Epithelial cell of proximal tubule (primary cell): ENCODE measurements around the gene RUFY4. TPM values are rescaled to one million over a fixed set of nuclear protein-coding genes. Genes with fewer than 3 reads are reported as not detected.
A peak's percentile ranks its signal among the peaks of the same experiment; 100 is the strongest.
"Not testable (repeated sequence)": the region's sequence is repeated elsewhere in the genome, so short reads cannot be mapped to it uniquely, and the experiment has no call there.

Experiments used
- DNase-seq: peaks from one replicate; pipeline ENCODE4 v3.0.0-alpha.2; 2011; ENCODE audit warnings: low read depth
- H3K4me3 ChIP-seq: 2 replicates; pipeline ENCODE4 v1.5.1; 2011; ENCODE audit warnings: low read depth, mild to moderate bottlenecking, low read length
- CTCF ChIP-seq: conservative IDR thresholded peaks from 2 replicates; pipeline ENCODE4 v1.5.1; 2012; ENCODE audit warnings: low read depth, mild to moderate bottlenecking, low read length
- total RNA-seq: library from RNA; depleted of rRNA; stranded (reverse); fragments of >200 nt; gene quantifications from 2 replicates; pipeline ENCODE4 v1.2.3, GENCODE V29; 2015

Gene RUFY4
- total RNA-seq, 1 donor from 2014 or later: not detected

GRCh38 chr2:218086478-218086877, 17.4 kb downstream of the RUFY4 start:
- no peak for DNase-seq
- no peak for TF ChIP-seq CTCF

GRCh38 chr2:218089259-218089658, 20.2 kb downstream of the RUFY4 start:
- DNase-seq: no peak
- TF ChIP-seq CTCF: no peak

More at GRCh38 chr2:218086478-218086877, 17.4 kb downstream of the RUFY4 start:
- H3K4me3 ChIP-seq: no peak overlapping the region

GRCh38 chr2:218091746-218092145, 22.7 kb downstream of the RUFY4 start:
- H3K4me3 ChIP-seq: no peak overlapping the region
- DNase-seq: no peak
- TF ChIP-seq CTCF: no peak

More at GRCh38 chr2:218089259-218089658, 20.2 kb downstream of the RUFY4 start:
- H3K4me3 ChIP-seq: no peak overlapping the region

GRCh38 chr2:218093879-218094278, 24.8 kb downstream of the RUFY4 start:
- TF ChIP-seq CTCF: peak; percentile 43
- DNase-seq: no peak
- no peak overlapping the region for H3K4me3 ChIP-seq

GRCh38 chr2:218095853-218096252, 26.8 kb downstream of the RUFY4 start:
- H3K4me3 ChIP-seq: no peak overlapping the region
- no peak for DNase-seq
- no peak for TF ChIP-seq CTCF

GRCh38 chr2:218097975-218098374, 28.9 kb downstream of the RUFY4 start:
- DNase-seq: no peak
- no peak overlapping the region for H3K4me3 ChIP-seq
- no peak for TF ChIP-seq CTCF

GRCh38 chr2:218108834-218109233, 39.8 kb downstream of the RUFY4 start:
- not testable (repeated sequence) for DNase-seq, H3K4me3 ChIP-seq

GRCh38 chr2:218121789-218122188, 52.7 kb downstream of the RUFY4 start:
- DNase-seq: not testable (repeated sequence)

GRCh38 chr2:218122286-218122685, 53.2 kb downstream of the RUFY4 start:
- H3K4me3 ChIP-seq, DNase-seq: not testable (repeated sequence)

More at GRCh38 chr2:218121789-218122188, 52.7 kb downstream of the RUFY4 start:
- H3K4me3 ChIP-seq: not testable (repeated sequence)
